Measurements from ENCODE around the gene MBD6.

DNA sequence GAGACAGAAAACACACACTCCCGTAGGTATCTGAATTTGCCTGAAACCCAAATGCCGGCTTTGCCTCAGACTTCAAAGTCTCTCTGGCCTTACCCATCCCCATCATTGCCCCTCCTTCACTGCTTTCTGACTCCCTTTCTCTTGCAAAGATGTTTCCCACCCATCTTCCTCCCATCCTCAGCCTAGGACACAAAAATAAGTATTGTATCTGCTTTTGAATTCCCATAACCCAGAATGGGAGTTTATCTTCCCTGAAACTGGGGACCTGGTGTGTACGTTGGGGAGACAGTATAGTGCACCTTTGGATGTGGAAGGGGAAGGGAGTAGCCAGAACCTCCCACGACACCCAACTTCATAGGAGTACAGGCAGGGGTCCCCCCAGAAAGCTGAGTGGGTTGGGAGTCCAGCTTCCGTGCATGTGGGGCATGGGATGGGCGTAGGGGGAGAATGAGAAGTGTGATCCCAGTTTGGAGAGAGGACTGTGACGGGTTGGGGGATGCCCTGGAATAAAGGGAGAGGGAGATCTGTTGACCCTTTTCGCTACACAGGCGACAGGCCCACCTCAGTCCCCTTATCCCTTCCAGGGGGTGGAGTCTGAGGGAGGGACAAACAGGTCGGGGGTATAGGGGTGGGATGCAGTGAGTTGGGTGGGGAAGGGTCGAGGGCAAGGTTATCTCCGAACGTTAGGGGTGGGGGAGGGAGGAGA, 26.7 kb downstream of the MBD6 start:
- TF ChIP-seq, protein P1, sequence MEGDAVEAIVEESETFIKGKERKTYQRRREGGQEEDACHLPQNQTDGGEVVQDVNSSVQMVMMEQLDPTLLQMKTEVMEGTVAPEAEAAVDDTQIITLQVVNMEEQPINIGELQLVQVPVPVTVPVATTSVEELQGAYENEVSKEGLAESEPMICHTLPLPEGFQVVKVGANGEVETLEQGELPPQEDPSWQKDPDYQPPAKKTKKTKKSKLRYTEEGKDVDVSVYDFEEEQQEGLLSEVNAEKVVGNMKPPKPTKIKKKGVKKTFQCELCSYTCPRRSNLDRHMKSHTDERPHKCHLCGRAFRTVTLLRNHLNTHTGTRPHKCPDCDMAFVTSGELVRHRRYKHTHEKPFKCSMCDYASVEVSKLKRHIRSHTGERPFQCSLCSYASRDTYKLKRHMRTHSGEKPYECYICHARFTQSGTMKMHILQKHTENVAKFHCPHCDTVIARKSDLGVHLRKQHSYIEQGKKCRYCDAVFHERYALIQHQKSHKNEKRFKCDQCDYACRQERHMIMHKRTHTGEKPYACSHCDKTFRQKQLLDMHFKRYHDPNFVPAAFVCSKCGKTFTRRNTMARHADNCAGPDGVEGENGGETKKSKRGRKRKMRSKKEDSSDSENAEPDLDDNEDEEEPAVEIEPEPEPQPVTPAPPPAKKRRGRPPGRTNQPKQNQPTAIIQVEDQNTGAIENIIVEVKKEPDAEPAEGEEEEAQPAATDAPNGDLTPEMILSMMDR (IDR thresholded peaks at IDR 0.05), result no peak
- no peak for TF ChIP-seq POLR2AphosphoS5 (IDR thresholded peaks at IDR 0.05)
